ENCODE results near the gene RPL19. TPM values are rescaled to one million over a fixed set of nuclear protein-coding genes. Genes with fewer than 3 reads are reported as not detected.

The RPL19 gene
- total and polyA plus RNA-seq, 11 donors: 836 to 2,599 (median 1,138) TPM

GRCh38 chr17:39169101-39169500 is 31.0 kb upstream of the RPL19 start:
- DNase-seq (no peak), ATAC-seq (no peak)
- TF ChIP-seq POLR2A (IDR thresholded peaks at IDR 0.05) (no peak), CTCF (IDR thresholded peaks at IDR 0.05) (no peak)
- WGBS, 4 donors: 86 to 93% (median 92%) methylated on average over 14 of the region's 14 CpGs
- Histone ChIP-seq H3K4me3 (no peak overlapping the region), H3K4me1 (peaks cover 0 to 42% (median 24%) of the 10 kb centered on the region in 12 donors), H3K27ac (no peak overlapping the region), H3K27me3 (no peaks in the 10 kb centered on the region), H3K9me3 (peaks cover 0 to 5% (median 0%) of the 10 kb centered on the region in 12 donors), H3K36me3 (no peaks in the 10 kb centered on the region)
- intact Hi-C loops (cut with DNase I): loop anchor here in 2 of 10 donors (10.0 kb wide), 2 partner anchors 66 to 304 kb away; no protein-coding TSS in a partner anchor

- peaks cover 0 to 38% (median 20%) of the 10 kb centered on the region in 12 donors for H3K4me1 ChIP-seq
- H3K36me3 ChIP-seq: no peaks in the 10 kb centered on the region
- intact Hi-C loops (cut with DNase I): loop anchor here in 2 of 10 donors (10.0 kb wide), 2 partner anchors 65 to 305 kb away; no protein-coding TSS in a partner anchor
- H3K4me3 ChIP-seq: no peak overlapping the region
- no peaks in the 10 kb centered on the region for H3K27me3 ChIP-seq
- peaks cover 0 to 5% (median 0%) of the 10 kb centered on the region in 12 donors for H3K9me3 ChIP-seq
- TF ChIP-seq CTCF (IDR thresholded peaks at IDR 0.05) (no peak), POLR2A (IDR thresholded peaks at IDR 0.05) (no peak)
- H3K27ac ChIP-seq: no peak overlapping the region
- ATAC-seq (no peak), DNase-seq (no peak)
- WGBS, 4 donors: 76 to 90% (median 89%) methylated on average over 3 of the region's 3 CpGs
Measured at GRCh38 chr17:39169518-39169917, 30.6 kb upstream of the RPL19 start.

GRCh38 chr17:39170109-39170508 is 30.0 kb upstream of the RPL19 start:
- no peak overlapping the region for H3K4me3 ChIP-seq
- peaks cover 0 to 5% (median 0%) of the 10 kb centered on the region in 12 donors for H3K9me3 ChIP-seq
- DNase-seq: no peak
- WGBS, 4 donors: 73 to 81% (median 78%) methylated on average over 4 of the region's 4 CpGs
- H3K36me3 ChIP-seq: no peaks in the 10 kb centered on the region
- H3K27ac ChIP-seq: no peak overlapping the region
- ATAC-seq: no peak
- peaks cover 0 to 39% (median 19%) of the 10 kb centered on the region in 12 donors for H3K4me1 ChIP-seq
- intact Hi-C loops (cut with DNase I): loop anchor here in 1 of 10 donors (5.0 kb wide), 1 partner anchor 188 kb away; no protein-coding TSS in a partner anchor
- TF ChIP-seq CTCF (IDR thresholded peaks at IDR 0.05) (no peak), POLR2A (IDR thresholded peaks at IDR 0.05) (no peak)
- H3K27me3 ChIP-seq: no peaks in the 10 kb centered on the region

- no peaks in the 10 kb centered on the region for H3K27me3 ChIP-seq
- peaks cover 0 to 1% (median 0%) of the 10 kb centered on the region in 9 donors for H3K36me3 ChIP-seq
- ATAC-seq (no peak), DNase-seq (no peak)
- peaks cover 0 to 5% (median 0%) of the 10 kb centered on the region in 12 donors for H3K9me3 ChIP-seq
- TF ChIP-seq POLR2A (IDR thresholded peaks at IDR 0.05) (no peak), CTCF (IDR thresholded peaks at IDR 0.05) (no peak)
- intact Hi-C loops (cut with DNase I): loop anchor here in 1 of 10 donors (5.0 kb wide), 1 partner anchor 188 kb away; no protein-coding TSS in a partner anchor
- H3K4me3 ChIP-seq: no peak overlapping the region
- no peak overlapping the region for H3K27ac ChIP-seq
- H3K4me1 ChIP-seq: peaks cover 0 to 39% (median 15%) of the 10 kb centered on the region in 12 donors
- WGBS, 4 donors: 80 to 89% (median 85%) methylated on average over 6 of the region's 6 CpGs
Measured at GRCh38 chr17:39170558-39170957, 29.5 kb upstream of the RPL19 start.
